KOPT-K1 (cell line): ENCODE measurements around the gene C16orf54.
"Not testable (repeated sequence)": the region's sequence is repeated elsewhere in the genome, so short reads cannot be mapped to it uniquely, and the experiment has no call there.

Experiments
- H3K27ac ChIP-seq: fragments of 200-600 bp; sonication (generic); 2 replicates; pipeline ENCODE4 v1.5.1; 2016; ENCODE audit warnings: antibody characterized with exemption, mild to moderate bottlenecking, low read depth, low read length; ENCODE audit not compliant: poor library complexity, severe bottlenecking
- H3K36me3 ChIP-seq: fragments of 200-600 bp; sonication (generic); 2 replicates; pipeline ENCODE4 v1.5.1; 2017; ENCODE audit warnings: antibody characterized with exemption, mild to moderate bottlenecking, low read length, moderate library complexity; ENCODE audit not compliant: insufficient read depth
- H3K9me3 ChIP-seq: fragments of 200-600 bp; sonication (generic); 2 replicates; pipeline ENCODE4 v1.5.1; 2017; ENCODE audit warnings: antibody characterized with exemption, low read length, mild to moderate bottlenecking; ENCODE audit not compliant: insufficient read depth, poor library complexity, severe bottlenecking

C16orf54 gene

GRCh38 chr16:29696881-29697331 is 48.9 kb downstream of the C16orf54 start:
- Histone ChIP-seq H3K36me3 (peaks cover 28% of the 10 kb centered on the region), H3K9me3 (peaks cover 13% of the 10 kb centered on the region), H3K27ac (no peak overlapping the region)

- Histone ChIP-seq H3K9me3 (peaks cover 13% of the 10 kb centered on the region), H3K36me3 (peaks cover 28% of the 10 kb centered on the region)
- H3K27ac ChIP-seq, result not testable (repeated sequence)
Observed at GRCh38 chr16:29695675-29696074, 50.1 kb downstream of the C16orf54 start.

GRCh38 chr16:29694384-29695195 is 51.2 kb downstream of the C16orf54 start:
- H3K9me3 ChIP-seq, result peaks cover 8% of the 10 kb centered on the region
- H3K36me3 ChIP-seq, result peaks cover 38% of the 10 kb centered on the region
- H3K27ac ChIP-seq, result no peak overlapping the region

- not testable (repeated sequence) for H3K27ac ChIP-seq, H3K9me3 ChIP-seq
- H3K36me3 ChIP-seq, result peaks cover 41% of the 10 kb centered on the region
Observed at GRCh38 chr16:29692606-29693005, 53.2 kb downstream of the C16orf54 start.
